ENCODE results near the gene KLHL29. TPM values are rescaled to one million over a fixed set of nuclear protein-coding genes. Genes with fewer than 3 reads are reported as not detected.

KLHL29 gene
- polyA plus RNA-seq, 3 donors, result 0.03 TPM; not detected in 2

DNA sequence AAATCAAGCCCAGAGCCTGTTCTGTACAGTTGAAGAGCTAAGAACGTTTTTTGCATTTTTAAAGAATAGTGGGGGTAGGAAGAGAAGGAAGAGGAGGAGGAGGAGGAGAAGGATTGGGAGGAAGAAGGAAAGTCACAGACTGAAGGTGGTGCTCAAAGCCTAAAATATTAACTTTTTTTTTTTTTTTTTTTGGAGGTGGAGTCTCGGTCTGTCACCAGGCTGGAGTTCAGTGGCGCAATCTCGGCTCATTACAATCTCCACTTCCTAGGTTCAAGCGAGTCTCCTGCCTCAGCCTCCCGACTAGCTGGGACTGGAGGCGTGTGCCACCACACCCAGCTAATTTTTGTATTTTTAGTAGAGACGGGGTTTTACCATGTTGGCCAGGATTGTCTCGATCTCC is 18.3 kb upstream of the KLHL29 start:
- 77% methylated on average over 4 of the region's 9 CpGs for WGBS (ENCODE audit: insufficient coverage)
- no peaks in the 10 kb centered on the region for H3K9me3 ChIP-seq (replicated peaks in 1 of 2; ENCODE audit: control insufficient read depth in 1 of 2, insufficient read depth in 1 of 2, low read length in 2 of 2)
- no peaks in the 10 kb centered on the region for H3K4me1 ChIP-seq (ENCODE audit: control insufficient read depth in 1 of 2, insufficient read depth in 2 of 2, low read length in 2 of 2)
- Mint-ChIP-seq H3K4me1 (no peaks in the 10 kb centered on the region), H3K9me3 (peaks cover 0 to 3% (median 0%) of the 10 kb centered on the region in 7 donors), H3K36me3 (no peaks in the 10 kb centered on the region), H3K27ac (no peak overlapping the region), H3K4me3 (peak overlapping the region in 1 of 2 donors; percentile 68), H3K27me3 (ENCODE audit: low read depth in 3 of 3) (peaks cover 7 to 27% (median 14%) of the 10 kb centered on the region in 3 donors)
- peaks cover 5% of the 10 kb centered on the region in 2 donors for H3K27me3 ChIP-seq (ENCODE audit: control insufficient read depth in 2 of 2, insufficient read depth in 2 of 2, low read length in 2 of 2)
- no peak overlapping the region for H3K4me3 ChIP-seq (replicated peaks in 1 of 3; ENCODE audit: low read depth in 2 of 3, low read length in 3 of 3)
- H2AFZ ChIP-seq (ENCODE audit: insufficient read depth, low read depth, low read length, poor library complexity, severe bottlenecking), result no peak overlapping the region
- H3K79me2 ChIP-seq (ENCODE audit: insufficient read depth, low read length), result no peaks in the 10 kb centered on the region
- no peak for TF ChIP-seq CTCF (IDR thresholded peaks at IDR 0.05)
- no peak for DNase-seq
- H3K4me2 ChIP-seq (replicated peaks; ENCODE audit: extremely low read depth, low read length, poor library complexity, severe bottlenecking), result no peak overlapping the region
- no peak overlapping the region for H3K9ac ChIP-seq (ENCODE audit: insufficient read depth, low read length, poor library complexity, severe bottlenecking)
- no peaks in the 10 kb centered on the region for H4K20me1 ChIP-seq (ENCODE audit: insufficient read depth, low read length)
- no peaks in the 10 kb centered on the region for H3K36me3 ChIP-seq (replicated peaks in 1 of 2; ENCODE audit: control insufficient read depth in 1 of 2, insufficient read depth in 2 of 2, low read length in 2 of 2)
- no peak overlapping the region for H3K27ac ChIP-seq (ENCODE audit: low read depth in 1 of 2, low read length in 2 of 2)
- intact Hi-C loops (cut with micrococcal nuclease), result no loop called here

GRCh38 chr2:23367760-23368159 is 17.2 kb upstream of the KLHL29 start:
- Histone ChIP-seq H2AFZ (ENCODE audit: insufficient read depth, low read depth, low read length, poor library complexity, severe bottlenecking) (no peak overlapping the region), H3K9me3 (replicated peaks in 1 of 2; ENCODE audit: control insufficient read depth in 1 of 2, insufficient read depth in 1 of 2, low read length in 2 of 2) (no peaks in the 10 kb centered on the region), H3K27ac (ENCODE audit: low read depth in 1 of 2, low read length in 2 of 2) (no peak overlapping the region), H3K27me3 (ENCODE audit: control insufficient read depth in 2 of 2, insufficient read depth in 2 of 2, low read length in 2 of 2) (peaks cover 3 to 5% of the 10 kb centered on the region in 2 donors), H3K9ac (ENCODE audit: insufficient read depth, low read length, poor library complexity, severe bottlenecking) (no peak overlapping the region), H3K4me2 (replicated peaks; ENCODE audit: extremely low read depth, low read length, poor library complexity, severe bottlenecking) (no peak overlapping the region), H3K4me1 (ENCODE audit: control insufficient read depth in 1 of 2, insufficient read depth in 2 of 2, low read length in 2 of 2) (no peaks in the 10 kb centered on the region), H3K36me3 (replicated peaks in 1 of 2; ENCODE audit: control insufficient read depth in 1 of 2, insufficient read depth in 2 of 2, low read length in 2 of 2) (no peaks in the 10 kb centered on the region), H4K20me1 (ENCODE audit: insufficient read depth, low read length) (no peaks in the 10 kb centered on the region), H3K79me2 (ENCODE audit: insufficient read depth, low read length) (no peaks in the 10 kb centered on the region), H3K4me3 (replicated peaks in 1 of 3; ENCODE audit: low read depth in 2 of 3, low read length in 3 of 3) (no peak overlapping the region)
- no peak overlapping the region for H3K4me3 Mint-ChIP-seq
- DNase-seq, result no peak
- WGBS (ENCODE audit: insufficient coverage), result no CpG with 5 or more reads among the region's 3 CpGs
- H3K4me1 Mint-ChIP-seq, result no peaks in the 10 kb centered on the region
- intact Hi-C loops (cut with micrococcal nuclease), result no loop called here
- peaks cover 11 to 26% (median 15%) of the 10 kb centered on the region in 3 donors for H3K27me3 Mint-ChIP-seq (ENCODE audit: low read depth in 3 of 3)
- no peak for TF ChIP-seq CTCF (IDR thresholded peaks at IDR 0.05)
- H3K27ac Mint-ChIP-seq, result no peak overlapping the region
- H3K36me3 Mint-ChIP-seq, result no peaks in the 10 kb centered on the region
- peaks cover 0 to 3% (median 0%) of the 10 kb centered on the region in 7 donors for H3K9me3 Mint-ChIP-seq
